ENCODE data around the gene DUSP5. TPM values are rescaled to one million over a fixed set of nuclear protein-coding genes. Genes with fewer than 3 reads are reported as not detected.
A peak's percentile ranks its signal among the peaks of the same experiment; 100 is the strongest.

DUSP5 gene
- total and polyA plus RNA-seq, 10 of the 15 experiments (the other 5 are each of a cell fraction or from before 2014, with no cell fraction given), result 2.1 to 95.9 (median 23.4) TPM

GRCh38 chr10:110535958-110536891 lies 38.5 kb downstream of the DUSP5 start (continued):
- TF ChIP-seq ZBTB4 (CRISPR knock-in tag; IDR thresholded peaks at IDR 0.05), result no peak
- TF ChIP-seq BRCA1 (IDR thresholded peaks at IDR 0.05; ENCODE audit: low read depth, low read length), result no peak
- TF ChIP-seq E4F1 (IDR thresholded peaks at IDR 0.05; ENCODE audit: borderline replicate concordance, partially characterized antibody), result peak; percentile 54
- no peak for TF ChIP-seq NFYA (IDR thresholded peaks at IDR 0.05; ENCODE audit: borderline replicate concordance, low read depth, low read length)
- TF ChIP-seq TBL1XR1 (IDR thresholded peaks at IDR 0.05; ENCODE audit: low read depth, low read length), result peak; percentile 83; the same call in 1 of the 2 replicates
- TF ChIP-seq EP300 (IDR thresholded peaks at IDR 0.05; ENCODE audit: borderline replicate concordance in 1 of 2, control insufficient read depth in 1 of 2, low read depth in 2 of 2, low read length in 2 of 2), result peak; percentile 84 to 85; a peak in 3 of 4 replicates
- no peak for TF ChIP-seq RFX5 (IDR thresholded peaks at IDR 0.05; ENCODE audit: low read depth, low read length)
- TF ChIP-seq NR2C1 (IDR thresholded peaks at IDR 0.05), result no peak
- TF ChIP-seq USF1 (IDR thresholded peaks at IDR 0.05; ENCODE audit: borderline replicate concordance, extremely low read length, insufficient read depth, low read depth, low read length), result no peak
- TF ChIP-seq RCOR1 (conservative IDR thresholded peaks at IDR 0.05; ENCODE audit: low read depth, low read length), result no peak
- peak; percentile 88 for TF ChIP-seq SKIL (IDR thresholded peaks at IDR 0.05; ENCODE audit: low read depth, poor library complexity, severe bottlenecking)
- no peak for TF ChIP-seq HDAC6 (IDR thresholded peaks at IDR 0.05; ENCODE audit: unreplicated experiment)
- no peak for TF ChIP-seq MAX (IDR thresholded peaks at IDR 0.05; ENCODE audit: low read depth, low read length)
- no peak for TF ChIP-seq ELK1 (IDR thresholded peaks at IDR 0.05; ENCODE audit: low read depth, low read length)
- TF ChIP-seq ZNF384 (IDR thresholded peaks at IDR 0.05; ENCODE audit: borderline replicate concordance, low read depth, low read length), result no peak
- TF ChIP-seq CREM (IDR thresholded peaks at IDR 0.05; ENCODE audit: low read depth), result peak; percentile 89
